ENCODE results near the gene CCT6B.

DNA sequence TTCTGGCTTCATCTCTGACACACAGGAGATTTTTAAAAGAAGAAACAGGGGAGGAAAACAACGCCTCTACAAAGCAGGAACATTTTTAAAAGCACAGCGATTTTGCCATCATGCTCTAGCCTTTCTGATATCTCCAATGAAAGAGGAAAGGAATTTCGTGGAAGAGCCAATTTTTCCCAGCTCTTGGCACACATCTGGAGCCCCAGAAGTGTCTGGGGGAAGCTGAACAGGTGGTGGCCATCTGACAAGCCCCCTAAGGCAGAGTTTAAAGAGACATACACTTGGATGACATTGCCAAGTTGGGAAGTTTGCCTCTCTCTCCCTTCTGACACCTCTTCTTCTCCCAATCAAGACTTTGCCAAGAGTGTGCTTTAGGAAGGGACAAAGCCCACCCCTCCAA is 82.1 kb downstream of the CCT6B start:
- TF ChIP-seq, protein P1, sequence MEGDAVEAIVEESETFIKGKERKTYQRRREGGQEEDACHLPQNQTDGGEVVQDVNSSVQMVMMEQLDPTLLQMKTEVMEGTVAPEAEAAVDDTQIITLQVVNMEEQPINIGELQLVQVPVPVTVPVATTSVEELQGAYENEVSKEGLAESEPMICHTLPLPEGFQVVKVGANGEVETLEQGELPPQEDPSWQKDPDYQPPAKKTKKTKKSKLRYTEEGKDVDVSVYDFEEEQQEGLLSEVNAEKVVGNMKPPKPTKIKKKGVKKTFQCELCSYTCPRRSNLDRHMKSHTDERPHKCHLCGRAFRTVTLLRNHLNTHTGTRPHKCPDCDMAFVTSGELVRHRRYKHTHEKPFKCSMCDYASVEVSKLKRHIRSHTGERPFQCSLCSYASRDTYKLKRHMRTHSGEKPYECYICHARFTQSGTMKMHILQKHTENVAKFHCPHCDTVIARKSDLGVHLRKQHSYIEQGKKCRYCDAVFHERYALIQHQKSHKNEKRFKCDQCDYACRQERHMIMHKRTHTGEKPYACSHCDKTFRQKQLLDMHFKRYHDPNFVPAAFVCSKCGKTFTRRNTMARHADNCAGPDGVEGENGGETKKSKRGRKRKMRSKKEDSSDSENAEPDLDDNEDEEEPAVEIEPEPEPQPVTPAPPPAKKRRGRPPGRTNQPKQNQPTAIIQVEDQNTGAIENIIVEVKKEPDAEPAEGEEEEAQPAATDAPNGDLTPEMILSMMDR (IDR thresholded peaks at IDR 0.05) = no peak
- TF ChIP-seq POLR2A (IDR thresholded peaks at IDR 0.05) = no peak
